Sigmoid colon (tissue), 7 donors: ENCODE results near the gene C6orf89. TPM values are rescaled to one million over a fixed set of nuclear protein-coding genes. Genes with fewer than 3 reads are reported as not detected.

ENCODE experiments used
- DNase-seq: peaks from one replicate; pipeline ENCODE4 v3.0.0-alpha.2; 2019
- H3K27ac ChIP-seq, 4 donors: fragments of 200-600 bp; sonication (generic); one replicate each; pipeline ENCODE4 v1.5.1; 2016 to 2019; ENCODE audit warnings: mild to moderate bottlenecking in 1 of 4
- H3K27me3 ChIP-seq, 3 donors: fragments of 200-600 bp; sonication (generic); one replicate each; pipeline ENCODE4 v1.5.1; 2019; ENCODE audit warnings: mild to moderate bottlenecking in 1 of 3
- H3K36me3 ChIP-seq, 4 donors: fragments of 200-600 bp; sonication (generic); one replicate each; pipeline ENCODE4 v1.5.1; 2016 to 2019
- H3K4me1 ChIP-seq, 4 donors: fragments of 200-600 bp; sonication (generic); one replicate each; pipeline ENCODE4 v1.5.1; 2017 to 2019
- H3K4me3 ChIP-seq, 4 donors: fragments of 200-600 bp; sonication (generic); one replicate each; pipeline ENCODE4 v1.5.1; 2017 to 2019; ENCODE audit warnings: mild to moderate bottlenecking in 2 of 4, moderate library complexity in 1 of 4
- H3K9me3 ChIP-seq, 4 donors: fragments of 200-600 bp in 3 of 4; sonication (generic) in 3 of 4; one replicate each; pipeline versions ENCODE4 v1.5.1 to v1.6.1; 2013 to 2019
- EP300 ChIP-seq, 4 donors: sonication (generic); formaldehyde crosslinking; IDR thresholded peaks; one replicate each; pipeline ENCODE4 v1.6.1; 2017; ENCODE audit warnings: antibody characterized with exemption in 4 of 4
- POLR2A ChIP-seq, 2 donors: fragments of 450-650 bp; IDR thresholded peaks; one replicate each; pipeline ENCODE4 v1.6.1; 2016; ENCODE audit warnings: antibody characterized with exemption in 2 of 2, mild to moderate bottlenecking in 2 of 2, moderate library complexity in 2 of 2
- POLR2AphosphoS5 ChIP-seq, 4 donors: sonication (generic); formaldehyde crosslinking; IDR thresholded peaks; one replicate each; pipeline ENCODE4 v1.6.1; 2017; ENCODE audit warnings: antibody characterized with exemption in 4 of 4
- WGBS, 2 donors: extraction: QIAGEN DNeasy Blood & Tissue Kit; methylation state at CpG; one replicate each; pipeline ENCODE4 v1.1.7; 2013; 5-methylcytosine and 5-hydroxymethylcytosine counted together
- intact Hi-C: fragments of 100-400 bp; cut with DNase I; formaldehyde crosslinking; loops from one replicate; pipeline ENCODE4 v1.15.1; 2023
- polyA plus RNA-seq, 3 donors: library from polyadenylated mRNA; stranded (reverse); fragments of 200-250 nt; gene quantifications; one replicate each; pipeline ENCODE4 v1.2.3, GENCODE V29; 2013
- total RNA-seq, 4 donors: library from RNA; depleted of rRNA; stranded (reverse); fragments of >200 nt; gene quantifications; one replicate each; pipeline ENCODE4 v1.1.0, GENCODE V29; 2016
- TF ChIP-seq, protein P1 (sequence below), 4 experiments: fragments of 450-650 bp in 3 of 4; fragments of 200-600 bp in 1 of 4; IDR thresholded peaks; one replicate each; pipeline ENCODE4 v1.5.1; 2016 to 2019; ENCODE audit warnings: antibody characterized with exemption in 4 of 4, mild to moderate bottlenecking in 3 of 4, moderate library complexity in 2 of 4
- donor health status: healthy with polysubstance abuse.
- donor health status: Bipolar disorder and iron deficiency.
- donor health status: healthy.

The C6orf89 gene
- total and polyA plus RNA-seq, 7 donors, result 5.5 to 51.4 (median 37.3) TPM

DNA sequence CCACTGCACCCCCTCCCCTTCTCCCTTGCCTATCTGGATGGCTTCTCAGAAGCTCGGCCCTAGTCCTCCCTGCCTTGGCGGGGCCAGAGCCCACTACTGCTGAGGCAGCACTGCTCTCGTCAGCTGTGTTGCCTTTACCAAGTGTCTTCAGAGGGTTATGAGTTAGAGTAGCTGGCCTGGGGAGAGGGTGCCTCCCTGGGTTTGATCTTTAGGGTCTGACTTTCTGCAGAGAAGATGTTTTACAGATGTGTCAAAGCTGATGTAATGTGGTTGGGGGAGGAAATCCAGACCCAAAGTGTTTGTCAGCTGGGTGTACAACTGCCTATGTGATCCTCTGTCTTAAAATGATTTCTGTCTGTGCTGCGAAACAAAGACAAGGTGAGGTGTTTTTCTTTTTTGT, 38.4 kb downstream of the C6orf89 start:
- Histone ChIP-seq H3K4me1 (peaks cover 0 to 34% (median 26%) of the 10 kb centered on the region in 4 donors), H3K9me3 (no peaks in the 10 kb centered on the region), H3K27ac (no peak overlapping the region), H3K27me3 (no peaks in the 10 kb centered on the region), H3K4me3 (no peak overlapping the region), H3K36me3 (peaks cover 0 to 64% (median 15%) of the 10 kb centered on the region in 4 donors)
- TF ChIP-seq EP300 (IDR thresholded peaks at IDR 0.05), result no peak
- TF ChIP-seq POLR2AphosphoS5 (IDR thresholded peaks at IDR 0.05), result no peak
- TF ChIP-seq, protein P1, sequence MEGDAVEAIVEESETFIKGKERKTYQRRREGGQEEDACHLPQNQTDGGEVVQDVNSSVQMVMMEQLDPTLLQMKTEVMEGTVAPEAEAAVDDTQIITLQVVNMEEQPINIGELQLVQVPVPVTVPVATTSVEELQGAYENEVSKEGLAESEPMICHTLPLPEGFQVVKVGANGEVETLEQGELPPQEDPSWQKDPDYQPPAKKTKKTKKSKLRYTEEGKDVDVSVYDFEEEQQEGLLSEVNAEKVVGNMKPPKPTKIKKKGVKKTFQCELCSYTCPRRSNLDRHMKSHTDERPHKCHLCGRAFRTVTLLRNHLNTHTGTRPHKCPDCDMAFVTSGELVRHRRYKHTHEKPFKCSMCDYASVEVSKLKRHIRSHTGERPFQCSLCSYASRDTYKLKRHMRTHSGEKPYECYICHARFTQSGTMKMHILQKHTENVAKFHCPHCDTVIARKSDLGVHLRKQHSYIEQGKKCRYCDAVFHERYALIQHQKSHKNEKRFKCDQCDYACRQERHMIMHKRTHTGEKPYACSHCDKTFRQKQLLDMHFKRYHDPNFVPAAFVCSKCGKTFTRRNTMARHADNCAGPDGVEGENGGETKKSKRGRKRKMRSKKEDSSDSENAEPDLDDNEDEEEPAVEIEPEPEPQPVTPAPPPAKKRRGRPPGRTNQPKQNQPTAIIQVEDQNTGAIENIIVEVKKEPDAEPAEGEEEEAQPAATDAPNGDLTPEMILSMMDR (IDR thresholded peaks at IDR 0.05), result no peak
- TF ChIP-seq POLR2A (IDR thresholded peaks at IDR 0.05), result no peak
- intact Hi-C loops, result no loop called here
- DNase-seq, result no peak
- WGBS, 2 donors, result 79 to 92% methylated on average over 4 of the region's 4 CpGs

DNA sequence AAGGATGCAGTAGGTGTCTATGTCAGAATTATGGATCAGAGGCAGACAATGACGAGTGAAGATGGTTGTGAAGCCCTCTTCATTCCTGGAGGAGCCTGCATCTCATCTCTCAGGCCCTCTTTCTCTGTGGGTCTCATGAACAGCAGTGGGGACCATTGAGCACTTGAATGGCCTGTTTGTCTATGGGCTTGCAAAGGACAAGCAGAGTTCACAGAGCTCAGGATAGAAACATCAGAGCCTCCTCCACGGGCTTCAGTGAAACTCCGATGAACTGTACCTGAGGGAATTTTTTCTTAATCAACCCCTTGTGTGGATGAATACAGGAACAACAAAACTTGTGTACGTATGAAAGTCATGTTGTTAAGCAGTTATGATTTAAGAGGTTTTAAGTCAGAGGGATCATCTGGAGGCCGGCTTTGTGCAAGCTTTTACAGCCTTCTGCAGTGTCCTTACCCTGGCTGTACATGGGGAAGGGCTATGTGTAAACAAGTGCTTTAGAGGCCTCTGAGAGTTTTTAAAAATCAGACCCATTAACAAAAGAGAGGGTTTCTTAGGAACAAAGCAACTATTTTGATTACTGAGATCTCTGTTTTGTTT, 39.1 kb downstream of the C6orf89 start:
- intact Hi-C loops, result no loop called here
- Histone ChIP-seq H3K4me3 (no peak overlapping the region), H3K4me1 (peaks cover 0 to 26% (median 18%) of the 10 kb centered on the region in 4 donors), H3K9me3 (no peaks in the 10 kb centered on the region), H3K27me3 (no peaks in the 10 kb centered on the region), H3K36me3 (peaks cover 0 to 56% (median 15%) of the 10 kb centered on the region in 4 donors), H3K27ac (no peak overlapping the region)
- TF ChIP-seq, protein P1 (IDR thresholded peaks at IDR 0.05), result no peak
- TF ChIP-seq POLR2A (IDR thresholded peaks at IDR 0.05) (no peak), POLR2AphosphoS5 (IDR thresholded peaks at IDR 0.05) (no peak), EP300 (IDR thresholded peaks at IDR 0.05) (no peak)
- DNase-seq, result no peak
- WGBS, 2 donors, result 55 to 72% methylated on average over 5 of the region's 5 CpGs

DNA sequence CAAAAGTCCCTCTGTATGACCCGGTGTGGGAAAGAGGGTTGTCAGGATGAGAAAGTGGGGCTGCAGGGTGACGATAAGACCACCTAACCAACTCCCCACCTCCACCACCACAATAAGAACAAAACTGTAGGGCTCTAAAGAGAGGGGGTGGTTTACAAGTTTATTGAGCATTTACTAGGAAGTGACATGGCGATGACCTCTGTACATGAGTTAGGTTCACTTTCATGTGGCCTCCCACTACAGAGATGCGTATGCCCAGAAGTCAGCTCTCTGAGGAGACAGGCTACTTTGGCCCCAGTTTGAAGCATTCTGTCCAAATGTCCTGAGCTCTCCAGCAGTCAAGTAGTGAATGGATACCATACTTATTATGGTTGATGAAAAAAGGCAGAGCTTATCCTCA, 40.1 kb downstream of the C6orf89 start:
- WGBS, 2 donors, result 84 to 91% methylated on average over 4 of the region's 4 CpGs
- no peak for TF ChIP-seq POLR2A (IDR thresholded peaks at IDR 0.05)
- intact Hi-C loops, result no loop called here
- H3K9me3 ChIP-seq, result no peaks in the 10 kb centered on the region
- H3K27ac ChIP-seq, result no peak overlapping the region
- H3K4me3 ChIP-seq, result no peak overlapping the region
- H3K27me3 ChIP-seq, result no peaks in the 10 kb centered on the region
- H3K4me1 ChIP-seq, result peaks cover 0 to 21% (median 15%) of the 10 kb centered on the region in 4 donors
- peaks cover 0 to 47% (median 15%) of the 10 kb centered on the region in 4 donors for H3K36me3 ChIP-seq
- DNase-seq, result no peak

DNA sequence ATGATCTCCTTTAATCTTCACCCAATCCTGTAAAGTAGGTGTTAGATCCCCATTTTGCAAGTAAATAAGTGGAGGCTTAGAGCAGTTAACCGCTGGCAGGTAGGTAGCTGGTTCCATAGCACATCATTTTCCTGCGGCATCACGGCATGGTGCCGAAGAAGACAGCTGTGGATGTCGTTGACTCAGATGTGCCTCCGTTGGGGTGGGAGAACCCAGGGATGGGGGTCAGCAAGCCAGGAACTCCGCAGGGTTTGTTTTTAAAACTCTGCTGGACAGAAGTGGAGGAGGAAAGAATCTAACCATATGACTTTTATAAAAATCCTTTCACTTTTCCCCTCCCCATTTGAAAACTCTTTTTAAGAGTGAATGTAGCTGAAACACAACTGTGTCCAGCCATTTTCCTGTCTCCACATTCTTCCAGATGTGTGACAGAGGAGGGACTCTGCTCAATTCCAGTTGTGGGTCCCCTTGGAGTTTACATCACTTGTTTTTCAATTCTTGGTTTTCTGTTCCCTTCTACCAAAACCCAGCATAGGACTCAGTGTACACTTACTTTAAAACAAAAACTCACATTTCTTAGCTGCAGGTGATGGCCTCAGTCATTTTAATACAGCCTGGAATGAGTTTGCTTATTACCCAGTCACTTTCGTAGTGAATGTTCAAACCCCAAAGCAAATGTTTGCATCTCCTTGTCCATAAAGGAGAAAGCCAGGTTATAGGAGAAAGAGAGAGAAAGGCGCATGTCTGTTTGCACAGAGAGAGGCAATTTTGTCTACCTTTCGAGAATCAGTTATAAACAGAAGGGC, 41.2 kb downstream of the C6orf89 start:
- Histone ChIP-seq H3K4me1 (peaks cover 0 to 21% (median 15%) of the 10 kb centered on the region in 4 donors), H3K27me3 (no peaks in the 10 kb centered on the region), H3K9me3 (no peaks in the 10 kb centered on the region), H3K36me3 (peaks cover 0 to 38% (median 14%) of the 10 kb centered on the region in 4 donors), H3K4me3 (no peak overlapping the region), H3K27ac (peak overlapping the region; percentile 14 to 59 (median 58))
- TF ChIP-seq EP300 (IDR thresholded peaks at IDR 0.05) (no peak), POLR2AphosphoS5 (IDR thresholded peaks at IDR 0.05) (no peak), POLR2A (IDR thresholded peaks at IDR 0.05) (no peak)
- TF ChIP-seq, protein P1 (IDR thresholded peaks at IDR 0.05), result no peak
- DNase-seq, result no peak
- WGBS, 2 donors, result 71 to 87% methylated on average over 10 of the region's 10 CpGs
- intact Hi-C loops, result no loop called here
